CD4-positive, alpha-beta T cell treated with Interleukin-17A for 4 hours (primary cell): ENCODE results near the gene ZFP64.
A peak's percentile ranks its signal among the peaks of the same experiment; 100 is the strongest.
"Not testable (repeated sequence)": the region's sequence is repeated elsewhere in the genome, so short reads cannot be mapped to it uniquely, and the experiment has no call there.

Experiments used
- DNase-seq: peaks from one replicate; pipeline ENCODE4 v3.0.0-alpha.2; 2020; ENCODE audit warnings: mixed read lengths

ZFP64 gene

DNA sequence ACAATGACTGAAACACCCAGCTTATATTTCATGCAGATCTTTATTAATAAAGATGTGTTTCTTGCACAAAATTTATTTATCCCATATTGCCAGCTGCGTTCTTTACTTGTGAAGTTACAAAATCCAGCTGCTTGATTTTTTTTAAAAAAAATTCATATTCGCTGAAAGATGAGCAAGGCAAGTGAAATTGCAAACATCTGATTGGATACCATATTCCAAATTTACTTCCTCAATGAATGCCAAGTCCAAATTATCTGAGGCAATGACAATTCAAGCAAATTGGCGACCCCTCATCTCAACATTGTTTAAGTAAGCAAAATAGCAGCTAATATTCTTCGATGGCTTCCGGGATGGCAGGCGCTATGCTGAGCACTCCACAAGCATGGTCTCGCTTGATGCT is 37.7 kb downstream of the ZFP64 start:
- DNase-seq, result no peak

DNA sequence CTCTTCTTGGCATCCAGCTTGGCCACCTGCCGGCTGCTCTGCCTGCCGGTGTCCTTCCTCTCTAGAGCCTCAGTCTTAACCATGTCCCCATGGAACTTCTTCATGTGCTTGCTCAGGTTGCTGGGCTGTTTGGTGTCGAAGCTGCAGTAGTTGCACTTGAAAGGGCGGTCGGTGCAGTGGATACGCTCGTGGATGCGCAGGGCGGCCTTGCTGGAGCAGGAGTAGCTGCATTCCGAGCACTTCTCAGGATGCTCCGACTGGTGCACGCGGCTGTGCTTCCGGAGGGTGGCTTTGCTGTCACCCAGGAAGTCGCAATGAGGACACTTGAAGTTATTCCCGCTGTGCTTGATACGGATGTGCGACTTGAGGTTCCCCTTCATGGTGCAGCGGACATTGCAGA is 38.7 kb downstream of the ZFP64 start:
- DNase-seq, result no peak

DNA sequence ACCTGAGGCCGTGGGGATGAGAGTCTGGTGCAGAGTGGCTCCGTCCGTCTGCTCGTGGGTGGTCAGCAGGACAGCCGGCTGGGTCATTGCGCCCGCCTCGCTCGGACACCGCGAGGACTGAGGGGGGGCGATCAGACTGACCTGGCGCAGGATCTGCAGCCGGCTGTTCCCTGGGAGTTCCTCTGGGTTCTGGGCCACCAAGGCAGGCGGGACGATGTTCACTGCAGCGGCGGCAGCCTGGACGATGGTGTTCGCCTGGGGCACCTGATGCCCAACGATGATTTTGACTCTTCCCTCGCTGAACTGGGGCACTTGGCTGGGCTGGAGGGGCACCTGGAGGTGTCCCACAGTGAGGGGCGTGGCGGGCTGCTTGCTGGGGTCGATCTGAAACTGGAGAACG is 39.2 kb downstream of the ZFP64 start:
- no peak for DNase-seq

DNA sequence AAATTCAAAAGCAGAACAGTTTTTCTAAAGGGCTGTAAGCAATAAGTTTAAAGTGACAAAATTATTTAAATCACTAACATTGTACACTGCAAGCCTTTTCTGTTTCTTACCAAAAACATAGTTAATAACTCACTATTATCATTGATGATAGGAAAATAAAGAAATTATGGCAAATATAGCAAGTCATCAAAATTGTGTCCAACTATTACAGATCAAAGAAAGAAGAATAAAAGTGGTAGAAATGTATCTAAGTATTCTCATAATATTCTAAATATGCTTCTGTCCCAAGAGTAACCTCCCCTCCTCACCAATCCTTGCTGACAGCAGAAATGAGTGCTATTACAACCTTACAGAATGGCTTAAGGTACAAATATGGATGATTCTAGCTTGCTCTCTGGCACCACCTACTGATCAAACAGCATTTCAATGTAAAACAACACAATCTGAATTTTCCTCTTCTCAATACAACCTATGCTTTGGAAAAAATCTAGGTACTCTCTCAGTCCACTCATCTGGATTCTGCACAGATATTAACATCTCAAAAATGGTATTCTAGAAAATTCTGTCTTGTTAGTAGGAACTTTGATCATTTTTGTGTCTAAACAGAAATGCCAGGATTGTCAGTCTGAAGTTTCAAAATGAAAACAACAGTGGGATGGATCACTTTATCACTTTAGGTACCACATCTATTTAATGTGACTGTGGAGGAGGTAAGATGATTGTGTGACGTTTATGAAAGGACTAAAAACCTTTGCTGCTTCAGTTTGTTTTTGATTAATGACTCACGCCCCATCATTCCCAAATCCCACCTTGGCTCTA is 40.9 kb downstream of the ZFP64 start:
- DNase-seq, result peak; percentile 40

DNA sequence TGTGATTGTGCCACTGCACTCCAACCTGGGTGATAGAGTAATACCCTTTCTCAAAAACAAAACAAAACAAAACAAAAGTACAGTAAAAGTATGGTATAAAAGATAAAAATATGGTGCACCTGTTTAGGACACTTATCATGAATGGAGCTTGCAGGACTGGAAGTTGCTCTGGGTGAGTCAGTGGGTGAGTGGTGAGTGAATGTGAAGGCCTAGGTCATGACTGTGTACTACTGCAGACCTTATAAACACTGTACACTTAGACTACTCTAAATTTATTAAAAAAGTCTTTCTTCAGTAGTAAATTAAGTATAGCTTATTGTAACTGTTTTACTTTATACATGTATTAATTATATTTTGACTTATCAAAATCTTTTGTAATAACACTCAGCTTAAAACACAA is 46.0 kb downstream of the ZFP64 start:
- DNase-seq, result no peak

DNA sequence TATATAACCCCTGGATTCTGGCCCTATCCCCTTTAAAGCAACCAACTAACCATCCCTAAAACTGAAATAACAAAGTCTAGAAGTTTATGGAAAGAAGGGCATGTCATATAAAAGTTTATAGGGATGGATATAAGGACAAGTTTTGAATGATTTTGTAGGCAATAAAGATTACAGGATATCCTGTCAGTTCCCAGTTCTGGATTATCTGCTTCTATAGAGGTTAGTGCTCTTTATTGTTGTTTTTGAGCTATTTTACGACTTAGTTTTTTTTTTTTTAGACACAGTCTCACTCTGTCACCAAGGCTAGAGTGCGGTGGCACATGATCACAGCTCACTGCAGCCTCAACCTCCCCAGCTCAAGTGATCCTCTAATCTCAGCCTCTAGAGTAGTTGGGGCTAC is 48.3 kb downstream of the ZFP64 start:
- DNase-seq, result no peak

DNA sequence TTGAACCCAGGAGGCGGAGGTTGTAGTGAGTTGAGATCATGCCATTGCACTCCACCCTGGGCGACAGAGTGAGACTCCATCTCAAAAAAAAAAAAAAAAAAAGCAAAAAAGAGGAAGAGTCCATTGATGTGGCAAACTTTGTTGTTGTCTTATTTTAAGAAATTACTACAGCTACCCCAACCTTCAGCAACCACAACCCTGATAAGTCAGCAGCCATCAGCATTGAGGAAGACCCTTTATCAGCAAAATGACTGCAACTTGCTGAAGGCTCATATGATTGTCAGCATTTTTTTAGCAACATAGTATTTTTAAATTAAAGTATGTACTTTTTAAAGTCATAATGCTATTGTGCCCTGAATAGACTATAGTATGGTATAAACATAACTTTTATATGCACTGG is 48.8 kb downstream of the ZFP64 start:
- no peak for DNase-seq

DNA sequence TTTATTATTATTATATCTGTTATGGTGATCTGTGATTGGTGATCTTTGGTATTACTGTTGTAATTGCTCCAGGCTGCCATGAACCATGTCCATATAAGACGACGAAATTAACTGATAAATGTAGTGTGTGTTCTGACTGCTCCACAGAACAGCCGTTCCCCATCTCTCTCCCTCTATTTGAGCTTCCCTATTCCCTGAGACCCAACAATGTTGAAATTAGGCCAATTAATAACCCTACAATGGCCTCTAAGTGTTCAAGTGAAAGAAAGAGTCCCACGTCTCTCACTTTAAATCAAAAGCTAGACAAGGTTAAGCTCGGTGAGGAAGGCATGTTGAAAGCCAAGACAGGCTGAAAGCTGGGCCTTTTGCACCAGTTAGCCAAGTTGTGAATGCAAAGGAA is 51.6 kb downstream of the ZFP64 start:
- DNase-seq, result no peak

DNA sequence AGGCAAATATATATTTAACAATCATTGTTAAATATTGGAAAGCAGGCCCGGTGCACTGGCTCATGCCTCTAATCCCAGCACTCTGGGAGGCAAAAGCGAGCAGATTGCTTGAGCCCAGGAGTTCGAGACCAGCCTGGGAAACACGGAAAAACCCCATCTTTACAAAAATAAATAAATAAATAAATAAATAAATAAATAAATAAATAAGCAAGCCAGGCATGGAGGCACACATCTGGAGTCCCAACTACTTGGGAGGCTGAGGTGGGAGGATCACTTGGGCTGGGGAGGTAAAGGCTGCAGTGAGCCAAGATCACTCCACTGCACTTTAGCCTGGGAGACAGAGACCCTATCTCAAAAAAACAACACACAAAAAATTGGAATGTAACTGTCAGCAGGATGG is 53.7 kb downstream of the ZFP64 start:
- no peak for DNase-seq

DNA sequence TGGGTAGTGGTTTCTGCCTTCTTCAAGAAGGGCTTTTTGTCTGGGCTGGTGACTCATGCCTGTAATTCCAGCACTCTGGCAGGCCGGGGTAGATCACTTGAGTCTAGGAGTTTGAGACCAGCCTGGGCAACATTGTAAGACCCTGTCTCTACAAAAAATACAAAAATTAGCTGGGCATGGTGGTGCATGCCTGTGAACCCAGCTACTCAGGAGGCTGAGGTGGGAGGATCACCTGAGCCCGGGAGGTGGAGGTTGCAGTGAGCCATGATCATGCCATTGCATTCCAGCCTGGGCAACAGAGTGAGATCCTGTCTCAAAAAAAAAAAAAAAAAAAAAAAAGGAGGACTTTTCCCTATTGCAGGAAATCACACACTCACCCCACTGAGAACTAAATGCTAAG is 57.9 kb downstream of the ZFP64 start:
- not testable (repeated sequence) for DNase-seq

DNA sequence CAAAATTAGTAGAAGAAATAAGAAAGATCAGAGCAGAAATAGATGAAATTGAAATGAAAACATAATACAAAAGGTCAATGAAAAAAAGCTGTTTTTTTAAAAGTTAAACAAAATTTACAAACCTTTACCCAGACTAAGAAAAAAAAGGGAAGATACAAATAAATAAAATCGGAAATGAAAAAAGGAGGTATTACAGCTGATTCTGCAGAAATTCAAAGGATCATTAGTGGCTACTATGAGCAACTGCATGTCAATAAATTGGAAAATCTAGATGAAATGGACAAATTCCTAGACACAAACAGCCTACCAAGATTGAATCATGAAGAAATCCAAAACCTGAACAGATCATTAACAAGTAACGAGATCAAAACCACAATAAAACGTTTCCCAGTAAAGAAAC is 59.2 kb downstream of the ZFP64 start:
- no peak for DNase-seq

DNA sequence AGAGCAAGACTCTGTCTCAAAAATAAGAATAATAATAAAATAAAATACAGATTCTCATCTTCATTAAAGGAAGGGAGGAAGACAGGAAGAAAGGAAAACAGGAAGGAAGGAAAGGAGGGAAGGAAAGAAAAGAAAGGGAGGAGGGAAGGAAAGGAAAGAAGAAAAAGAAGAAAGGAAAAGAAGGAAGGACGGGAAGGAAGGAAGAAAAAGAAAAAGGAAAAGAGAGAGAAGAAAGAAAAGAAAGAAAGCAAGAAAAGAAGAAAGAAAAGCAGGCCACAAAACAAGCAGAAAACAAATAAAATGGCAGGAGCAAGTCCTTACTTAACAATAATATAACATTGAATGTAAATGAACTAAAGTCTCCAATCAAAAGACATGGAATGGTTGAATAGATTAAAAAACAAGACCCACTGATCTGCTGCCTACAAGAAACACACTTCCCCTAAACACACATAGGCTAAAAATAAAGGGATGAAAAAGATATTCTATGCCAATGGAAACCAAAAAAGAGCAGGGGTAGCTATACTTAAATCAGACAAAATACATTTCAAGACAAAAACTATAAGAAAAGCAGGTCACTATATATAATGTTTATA is 60.4 kb downstream of the ZFP64 start:
- DNase-seq, result no peak

DNA sequence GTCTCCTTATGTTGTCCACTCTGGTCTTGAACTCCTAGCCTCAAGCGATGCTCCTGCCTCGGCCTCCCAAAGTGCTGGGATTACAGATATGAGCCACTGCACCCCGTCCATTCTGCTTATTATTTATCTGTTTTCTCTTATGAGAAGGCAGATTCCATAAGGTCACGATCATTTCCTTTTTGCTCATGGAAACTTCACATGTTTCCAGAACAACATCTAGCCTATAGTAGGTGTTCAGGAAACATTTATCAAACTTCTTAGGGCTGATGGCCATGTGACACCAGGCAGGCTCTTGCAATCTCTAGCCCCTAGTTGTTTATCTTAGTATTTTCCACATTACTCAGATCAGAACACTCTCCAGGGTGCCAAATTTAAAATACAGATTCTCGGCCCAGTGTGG is 61.2 kb downstream of the ZFP64 start:
- DNase-seq, result no peak

DNA sequence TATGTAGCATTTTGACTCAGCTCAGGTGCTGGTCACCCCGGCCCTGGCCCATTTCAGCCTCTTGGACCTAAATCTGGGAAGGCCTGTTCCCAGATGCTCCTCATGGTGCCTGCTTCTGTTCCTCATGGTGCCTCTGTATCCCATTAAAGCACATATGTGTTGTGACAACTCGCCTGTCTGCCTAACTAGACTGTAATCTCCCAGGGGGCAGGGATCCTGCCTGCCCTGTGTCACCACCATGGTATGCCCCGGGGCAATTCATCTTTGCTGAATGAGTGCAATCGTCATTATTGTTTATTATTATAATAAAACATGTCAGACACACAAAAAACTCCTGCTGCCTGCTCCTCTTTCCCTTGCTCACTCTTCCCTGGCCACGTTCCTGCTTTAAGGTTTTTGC is 62.0 kb downstream of the ZFP64 start:
- no peak for DNase-seq

DNA sequence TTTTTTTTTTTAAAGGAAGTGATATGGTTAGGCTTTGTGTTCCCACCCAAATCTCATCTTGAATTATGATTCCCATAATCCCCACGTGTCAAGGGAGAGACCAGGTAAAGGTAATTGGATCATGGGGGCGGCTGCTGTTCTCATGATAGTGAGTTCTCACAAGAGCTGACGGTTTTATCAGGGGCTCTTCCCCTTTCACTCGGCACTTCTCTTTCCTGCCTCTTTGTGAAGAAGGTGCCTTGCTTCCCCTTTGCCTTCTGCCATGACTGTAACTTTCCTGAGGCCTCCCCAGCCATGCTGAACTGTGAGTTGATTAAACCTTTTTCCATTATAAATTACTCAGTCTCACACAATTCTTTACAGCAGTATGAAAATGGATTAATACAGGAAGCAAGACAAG is 64.3 kb downstream of the ZFP64 start:
- DNase-seq, result no peak

DNA sequence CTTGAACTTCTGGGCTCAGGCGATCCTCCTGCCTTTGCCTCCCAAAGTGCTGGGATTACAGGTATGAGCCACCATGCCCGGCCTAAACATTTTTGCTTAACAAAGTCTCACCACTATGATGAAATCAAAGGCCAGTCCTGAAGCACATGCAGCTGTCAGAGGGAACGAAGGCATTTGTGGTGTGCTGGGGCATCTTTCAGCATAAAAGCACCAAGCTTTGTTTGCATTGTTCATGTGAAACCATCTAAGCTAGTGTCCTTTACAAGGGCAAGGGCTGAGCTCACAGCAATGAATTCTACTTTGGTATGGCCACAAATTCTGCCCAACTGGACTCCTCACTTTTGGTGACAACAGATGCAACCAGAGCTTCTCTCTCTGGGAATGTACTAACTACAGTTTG is 66.8 kb downstream of the ZFP64 start:
- no peak for DNase-seq

DNA sequence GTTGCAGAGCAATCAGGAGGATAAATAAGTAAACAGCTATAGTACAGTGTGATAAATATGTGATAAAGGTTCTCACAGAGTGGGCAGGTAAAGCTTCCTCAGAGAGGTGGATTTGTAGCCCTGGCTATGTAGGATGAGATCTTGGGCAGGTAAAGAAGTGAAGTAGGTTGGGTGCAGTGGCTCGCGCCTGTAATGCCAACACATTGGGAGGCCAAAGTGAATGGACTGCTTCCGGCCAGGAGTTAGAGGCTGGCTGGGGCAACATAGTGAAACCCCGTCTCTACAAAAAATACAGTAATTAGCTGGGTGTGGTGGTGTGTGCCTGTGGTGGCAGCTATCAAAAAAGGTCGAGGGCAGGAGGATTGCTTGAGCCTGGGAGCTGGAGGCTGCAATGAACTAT is 72.9 kb downstream of the ZFP64 start:
- no peak for DNase-seq

DNA sequence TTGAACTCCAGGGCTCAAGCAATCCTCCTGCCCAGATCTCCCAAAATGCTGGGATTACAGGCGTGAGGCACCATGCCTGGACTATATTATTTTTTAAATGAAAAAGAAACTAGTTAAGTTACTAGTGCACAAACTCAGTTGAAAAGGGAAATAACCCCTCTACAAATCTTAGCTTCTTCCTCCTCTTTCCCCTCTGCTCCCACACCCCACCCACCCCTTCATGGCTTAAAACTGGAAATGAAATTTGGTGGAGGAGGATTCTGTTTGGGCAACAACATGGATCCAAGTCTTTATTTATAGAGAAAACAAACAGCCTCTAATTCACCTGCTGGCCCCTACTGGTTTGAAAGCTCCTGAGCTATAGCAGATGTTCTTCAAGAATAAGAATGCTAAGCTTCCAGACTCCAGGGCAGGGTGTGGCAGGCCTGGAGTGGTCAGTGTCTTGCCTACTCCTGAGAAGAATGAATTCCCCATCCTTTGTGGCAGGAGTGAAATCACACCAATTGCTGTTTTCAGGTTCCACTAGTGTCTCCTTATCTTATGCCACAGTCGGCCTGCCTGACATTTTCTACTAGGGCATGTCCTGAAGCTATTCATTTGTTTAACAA is 73.5 kb downstream of the ZFP64 start:
- no peak for DNase-seq

DNA sequence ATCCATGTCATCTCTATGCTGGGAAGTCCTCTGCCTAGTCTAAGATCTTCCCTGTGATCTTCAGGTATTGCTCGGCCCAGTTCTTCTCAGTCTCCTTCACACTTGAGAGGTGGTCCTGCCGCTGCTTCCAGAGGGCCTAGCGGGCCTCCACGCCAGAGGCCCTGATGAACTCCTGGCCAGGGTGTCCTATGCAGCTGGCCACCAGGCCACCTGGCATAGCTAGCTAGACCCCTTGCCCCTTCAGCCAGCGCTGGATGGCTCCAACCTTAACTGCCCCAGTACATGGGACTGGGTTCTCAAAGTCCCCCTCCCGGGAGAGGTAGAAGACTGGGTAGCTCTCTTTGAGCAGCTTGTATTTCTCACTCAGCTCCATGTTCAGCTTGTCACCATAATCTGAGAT is 81.1 kb downstream of the ZFP64 start:
- DNase-seq, result no peak

DNA sequence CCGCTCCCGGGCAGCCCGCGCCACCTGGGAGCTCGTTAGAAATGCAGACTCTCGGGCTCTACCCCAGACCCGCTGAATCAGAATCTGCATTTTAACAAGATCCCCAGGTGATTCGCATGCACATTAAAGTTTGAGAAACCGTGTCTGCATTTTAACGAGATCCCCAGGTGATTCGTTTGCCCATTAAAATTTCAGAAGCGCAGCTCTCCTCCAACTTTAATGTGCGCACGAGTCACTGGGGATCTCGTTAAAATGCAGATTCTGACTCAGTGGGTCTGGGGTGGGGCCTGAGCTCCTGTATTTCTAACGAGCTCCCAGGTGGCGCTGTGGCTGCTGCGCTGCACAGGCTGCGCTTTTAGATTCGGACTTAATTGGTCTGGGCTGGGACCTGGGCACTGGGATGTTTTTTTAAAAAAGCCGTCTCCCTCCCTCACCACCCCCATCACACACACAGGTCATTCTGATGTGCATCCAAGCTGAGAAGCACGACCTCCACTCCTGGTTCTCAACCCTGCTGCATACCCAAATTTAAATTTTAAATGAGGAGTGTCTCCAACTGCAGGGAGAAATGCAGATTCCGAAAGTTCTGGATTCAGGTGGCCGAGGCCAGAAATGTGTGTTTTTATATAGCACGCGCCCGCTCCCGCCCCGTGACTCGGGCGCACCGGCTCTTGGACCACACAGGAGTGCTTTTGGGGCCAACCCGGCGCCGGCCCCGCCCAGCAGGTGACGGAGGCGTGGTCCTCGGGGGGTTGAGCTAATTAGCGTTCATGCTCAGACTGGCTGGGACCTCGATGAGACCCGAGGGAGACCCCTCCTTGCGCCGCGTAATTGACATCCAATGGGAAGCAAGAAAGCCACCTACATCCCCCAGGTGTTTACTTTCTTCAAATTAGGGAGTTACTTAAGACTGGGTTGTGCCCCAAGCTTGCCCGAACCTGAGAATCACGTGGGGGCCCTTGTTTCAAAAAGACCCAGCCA is 85.8 kb downstream of the ZFP64 start:
- DNase-seq, result no peak

DNA sequence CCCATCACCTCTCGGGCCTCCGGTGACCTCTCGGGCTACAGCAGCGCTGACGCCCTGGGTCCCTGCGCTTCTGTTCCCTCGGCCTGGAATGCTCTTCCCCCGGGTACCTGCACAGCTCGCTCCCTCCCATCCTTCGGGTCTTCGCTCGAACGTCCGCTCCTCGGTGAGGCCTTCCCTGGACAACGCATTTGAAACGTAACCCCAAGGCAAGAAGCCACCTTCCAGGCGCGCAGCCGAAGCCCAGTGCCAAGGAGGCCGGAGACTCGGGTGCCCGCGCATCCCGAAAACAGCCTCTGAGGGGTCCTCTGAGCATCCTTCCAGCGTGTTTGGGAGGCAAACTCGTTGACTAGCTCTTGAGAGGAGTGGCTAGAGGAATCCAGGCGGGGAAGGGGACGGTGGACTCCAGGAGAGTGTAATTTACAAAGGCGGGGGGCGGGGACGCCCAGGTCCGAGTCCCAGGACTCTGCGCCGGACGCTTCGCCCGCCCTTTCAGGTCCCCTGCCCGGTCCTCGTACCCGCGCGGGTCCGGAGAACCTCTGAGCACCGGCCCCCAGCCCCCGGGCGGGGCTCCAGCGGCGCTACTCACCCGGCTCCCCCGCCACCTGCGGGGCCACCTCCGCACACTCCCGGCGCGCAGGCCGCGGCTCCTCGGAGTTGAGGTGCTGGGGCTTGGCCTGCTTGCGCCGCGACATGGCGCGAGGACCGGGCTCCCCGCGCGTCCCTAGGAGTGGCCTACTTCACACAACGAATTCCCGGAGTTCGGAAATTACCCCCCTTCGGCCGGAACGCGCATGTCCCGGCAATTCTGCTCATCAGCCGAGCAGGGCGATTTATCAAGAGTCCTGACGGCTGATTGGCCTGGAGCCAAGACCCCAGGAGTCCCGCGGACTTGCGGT is 86.8 kb downstream of the ZFP64 start:
- no peak for DNase-seq

DNA sequence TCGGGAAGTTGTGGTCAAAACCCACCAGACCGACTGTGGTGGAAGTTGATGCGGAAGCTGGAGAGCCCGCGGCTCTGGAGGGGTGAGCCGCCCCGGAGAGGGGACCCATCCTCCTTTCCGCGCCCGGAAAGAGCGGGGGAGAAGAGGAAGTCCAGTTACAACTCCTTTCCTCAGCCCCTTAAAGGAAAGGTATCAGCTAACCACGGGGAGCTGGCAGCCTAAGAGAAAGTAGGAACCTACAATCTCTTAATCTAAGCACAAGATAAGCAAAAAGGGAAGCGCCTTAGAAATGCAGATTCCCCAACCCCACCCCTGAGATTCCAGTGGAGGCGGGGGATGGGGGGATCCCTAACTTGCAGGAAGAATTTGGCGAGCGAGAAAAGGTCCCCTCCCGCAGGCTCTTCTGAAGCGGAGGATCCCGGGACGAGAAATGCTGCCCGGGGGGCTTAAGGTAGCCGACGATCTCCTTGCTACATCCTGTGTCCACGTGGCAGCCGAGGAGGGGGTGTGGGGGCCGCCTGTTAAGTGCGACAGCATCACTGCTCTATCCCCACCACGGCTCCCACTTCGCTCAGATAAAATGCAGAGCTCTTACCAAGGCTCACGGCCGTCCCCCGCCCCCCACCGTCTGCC is 87.5 kb downstream of the ZFP64 start:
- DNase-seq, result no peak
